ENCODE measurements around the gene QSOX2.

DNA sequence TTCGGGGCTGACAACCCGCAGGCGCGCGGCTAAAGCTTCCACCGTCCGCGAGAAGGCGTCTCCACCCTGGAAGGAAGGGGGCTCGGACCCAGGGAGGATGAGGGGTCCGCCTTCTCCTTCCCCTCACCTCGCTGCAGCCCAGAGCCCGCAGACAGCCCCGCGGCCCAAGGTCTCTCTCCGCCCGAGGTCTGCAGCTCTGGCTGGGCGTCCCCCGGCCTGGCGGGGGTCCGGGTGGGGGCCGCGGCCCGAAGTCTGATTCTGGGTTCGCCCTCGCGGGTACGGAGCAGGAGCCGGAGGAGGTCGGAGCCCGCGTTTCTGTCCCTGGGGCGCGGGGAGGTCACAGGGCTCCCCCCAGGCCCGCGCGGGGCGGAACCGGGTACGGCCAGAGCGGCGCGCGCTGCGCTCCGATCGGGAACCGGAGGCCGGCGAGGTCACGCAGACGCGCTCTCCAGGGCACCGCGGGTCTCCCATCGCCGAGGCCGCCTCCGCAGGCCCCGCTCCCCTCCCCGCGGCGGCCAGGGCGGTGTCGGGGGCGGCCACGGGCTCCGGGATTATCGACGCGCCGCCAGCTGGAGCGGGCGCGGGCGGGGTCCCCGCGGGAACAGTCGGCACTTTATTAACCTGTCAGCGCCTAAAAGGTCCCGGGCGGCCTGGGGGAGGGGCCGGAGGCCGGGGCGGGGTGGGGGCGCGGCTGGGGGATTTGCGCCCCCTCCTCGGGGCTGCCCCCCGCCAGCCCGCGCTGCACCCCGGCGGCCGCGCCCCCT is 52.3 kb downstream of the QSOX2 start:
- TF ChIP-seq, protein P1, sequence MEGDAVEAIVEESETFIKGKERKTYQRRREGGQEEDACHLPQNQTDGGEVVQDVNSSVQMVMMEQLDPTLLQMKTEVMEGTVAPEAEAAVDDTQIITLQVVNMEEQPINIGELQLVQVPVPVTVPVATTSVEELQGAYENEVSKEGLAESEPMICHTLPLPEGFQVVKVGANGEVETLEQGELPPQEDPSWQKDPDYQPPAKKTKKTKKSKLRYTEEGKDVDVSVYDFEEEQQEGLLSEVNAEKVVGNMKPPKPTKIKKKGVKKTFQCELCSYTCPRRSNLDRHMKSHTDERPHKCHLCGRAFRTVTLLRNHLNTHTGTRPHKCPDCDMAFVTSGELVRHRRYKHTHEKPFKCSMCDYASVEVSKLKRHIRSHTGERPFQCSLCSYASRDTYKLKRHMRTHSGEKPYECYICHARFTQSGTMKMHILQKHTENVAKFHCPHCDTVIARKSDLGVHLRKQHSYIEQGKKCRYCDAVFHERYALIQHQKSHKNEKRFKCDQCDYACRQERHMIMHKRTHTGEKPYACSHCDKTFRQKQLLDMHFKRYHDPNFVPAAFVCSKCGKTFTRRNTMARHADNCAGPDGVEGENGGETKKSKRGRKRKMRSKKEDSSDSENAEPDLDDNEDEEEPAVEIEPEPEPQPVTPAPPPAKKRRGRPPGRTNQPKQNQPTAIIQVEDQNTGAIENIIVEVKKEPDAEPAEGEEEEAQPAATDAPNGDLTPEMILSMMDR (IDR thresholded peaks at IDR 0.05), result no peak
- TF ChIP-seq POLR2A (IDR thresholded peaks at IDR 0.05), result no peak

Measured in Peyer's patch (tissue), 4 donors.